ENCODE measurements around the gene USHBP1. TPM values are rescaled to one million over a fixed set of nuclear protein-coding genes. Genes with fewer than 3 reads are reported as not detected.
A peak's percentile ranks its signal among the peaks of the same experiment; 100 is the strongest.

The USHBP1 gene
- total RNA-seq, 1 donor from 2014 or later: not detected

- Mint-ChIP-seq H3K36me3 (peaks cover 11% of the 10 kb centered on the region), H3K9me3 (no peaks in the 10 kb centered on the region), H3K4me3 (no peak overlapping the region), H3K4me1 (peaks cover 4% of the 10 kb centered on the region), H3K27ac (no peak overlapping the region), H3K27me3 (ENCODE audit: low read depth) (no peaks in the 10 kb centered on the region)
- DNase-seq (ENCODE audit: low spot score in 2 of 2, unreplicated experiment in 2 of 2): no peak
- TF ChIP-seq, protein P1, sequence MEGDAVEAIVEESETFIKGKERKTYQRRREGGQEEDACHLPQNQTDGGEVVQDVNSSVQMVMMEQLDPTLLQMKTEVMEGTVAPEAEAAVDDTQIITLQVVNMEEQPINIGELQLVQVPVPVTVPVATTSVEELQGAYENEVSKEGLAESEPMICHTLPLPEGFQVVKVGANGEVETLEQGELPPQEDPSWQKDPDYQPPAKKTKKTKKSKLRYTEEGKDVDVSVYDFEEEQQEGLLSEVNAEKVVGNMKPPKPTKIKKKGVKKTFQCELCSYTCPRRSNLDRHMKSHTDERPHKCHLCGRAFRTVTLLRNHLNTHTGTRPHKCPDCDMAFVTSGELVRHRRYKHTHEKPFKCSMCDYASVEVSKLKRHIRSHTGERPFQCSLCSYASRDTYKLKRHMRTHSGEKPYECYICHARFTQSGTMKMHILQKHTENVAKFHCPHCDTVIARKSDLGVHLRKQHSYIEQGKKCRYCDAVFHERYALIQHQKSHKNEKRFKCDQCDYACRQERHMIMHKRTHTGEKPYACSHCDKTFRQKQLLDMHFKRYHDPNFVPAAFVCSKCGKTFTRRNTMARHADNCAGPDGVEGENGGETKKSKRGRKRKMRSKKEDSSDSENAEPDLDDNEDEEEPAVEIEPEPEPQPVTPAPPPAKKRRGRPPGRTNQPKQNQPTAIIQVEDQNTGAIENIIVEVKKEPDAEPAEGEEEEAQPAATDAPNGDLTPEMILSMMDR (IDR thresholded peaks at IDR 0.05; ENCODE audit: unreplicated experiment): no peak
Observed at GRCh38 chr19:17227798-17228367, 36.7 kb downstream of the USHBP1 start.

DNA sequence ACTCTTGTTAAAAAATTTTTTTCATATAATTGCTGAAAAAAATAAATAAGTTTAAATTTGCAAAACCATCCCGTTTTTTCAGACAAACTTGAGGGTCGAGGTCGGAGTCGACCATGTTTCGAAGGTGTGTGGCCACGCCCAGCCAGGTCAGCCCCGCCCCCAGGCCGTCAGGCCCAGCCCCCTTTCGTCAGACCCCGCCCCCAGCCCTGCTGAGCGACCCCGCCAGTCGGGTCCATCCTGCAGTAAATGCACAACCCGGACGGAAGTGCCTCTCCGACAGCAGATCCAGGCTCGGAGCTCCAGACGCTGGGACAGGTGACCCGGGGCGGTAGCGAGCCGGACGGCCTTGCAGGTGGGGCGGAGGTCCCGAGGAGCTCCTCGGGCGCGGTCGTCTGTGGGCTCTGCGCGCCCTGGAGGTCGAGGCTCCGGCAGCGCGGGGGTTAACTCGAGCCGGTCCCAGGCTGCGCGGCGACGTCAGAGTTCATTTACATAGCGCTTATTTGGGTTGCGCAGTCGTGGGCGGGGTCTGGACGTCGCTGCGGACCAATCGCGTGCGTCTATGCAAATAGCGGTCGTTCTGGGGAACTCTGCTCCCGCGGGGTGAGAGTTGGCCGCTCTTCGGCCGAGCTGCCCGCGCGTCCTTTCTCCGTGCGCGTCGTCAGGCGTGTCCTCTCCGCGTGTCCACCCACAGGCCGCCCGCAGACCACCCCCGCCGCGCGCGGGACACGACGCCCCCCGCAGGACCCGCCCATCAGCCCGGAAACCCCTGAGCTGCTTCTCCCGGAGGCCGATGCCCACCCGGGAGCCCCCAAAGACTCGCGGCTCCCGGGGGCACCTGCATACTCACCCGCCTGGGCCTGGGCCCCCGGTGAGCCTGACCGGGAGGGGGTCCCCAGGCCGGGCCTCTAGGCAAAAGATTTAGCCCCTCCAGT lies 38.3 kb downstream of the USHBP1 start, which contains the start of gene OCEL1:
Gene OCEL1, plus strand, starts transcription at position 225 of the 932 bp plus-strand sequence. Its CDS starts 22 bp downstream, at position 247.
- Mint-ChIP-seq H3K36me3 (peaks cover 4% of the 10 kb centered on the region), H3K27ac (peak within 1 kb of the TSS; percentile 98), H3K4me1 (peaks cover 4% of the 10 kb centered on the region), H3K27me3 (ENCODE audit: low read depth) (no peaks in the 10 kb centered on the region), H3K9me3 (no peaks in the 10 kb centered on the region), H3K4me3 (peak within 1 kb of the TSS; percentile 84)
- DNase-seq (ENCODE audit: low spot score in 2 of 2, unreplicated experiment in 2 of 2): peak; percentile 91 to 96
- TF ChIP-seq, protein P1 (IDR thresholded peaks at IDR 0.05; ENCODE audit: unreplicated experiment): no peak

DNA sequence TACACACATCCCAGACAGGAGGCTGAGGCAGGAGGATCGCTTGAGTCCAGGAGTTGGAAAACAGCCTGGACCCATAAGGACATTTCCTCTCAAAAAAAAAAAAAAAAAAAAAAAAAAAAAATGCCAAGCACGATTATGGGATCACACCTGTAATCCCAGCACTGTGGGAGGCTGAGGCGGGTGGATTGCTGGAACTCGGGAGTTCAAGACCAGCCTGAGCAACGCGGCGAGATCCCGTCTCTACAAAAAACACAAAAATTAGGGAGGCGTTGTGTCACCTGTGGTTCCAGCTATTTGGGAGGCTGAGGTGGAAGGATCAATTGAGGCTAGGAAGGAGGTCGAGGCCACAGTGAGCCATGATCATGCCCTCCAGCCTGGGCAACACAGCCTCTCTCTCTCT lies 39.5 kb downstream of the USHBP1 start:
- Mint-ChIP-seq H3K9me3 (no peaks in the 10 kb centered on the region), H3K4me3 (peak overlapping the region; percentile 48), H3K4me1 (peaks cover 4% of the 10 kb centered on the region), H3K36me3 (peaks cover 4% of the 10 kb centered on the region), H3K27me3 (ENCODE audit: low read depth) (no peaks in the 10 kb centered on the region), H3K27ac (no peak overlapping the region)
- TF ChIP-seq, protein P1 (IDR thresholded peaks at IDR 0.05; ENCODE audit: unreplicated experiment): no peak
- no peak for DNase-seq (ENCODE audit: low spot score in 2 of 2, unreplicated experiment in 2 of 2)

GRCh38 chr19:17220207-17220758 lies 44.3 kb downstream of the USHBP1 start:
- Mint-ChIP-seq H3K27me3 (ENCODE audit: low read depth) (no peaks in the 10 kb centered on the region), H3K27ac (no peak overlapping the region), H3K36me3 (peaks cover 18% of the 10 kb centered on the region), H3K4me1 (peaks cover 5% of the 10 kb centered on the region), H3K9me3 (no peaks in the 10 kb centered on the region), H3K4me3 (no peak overlapping the region)
- DNase-seq (ENCODE audit: low spot score in 2 of 2, unreplicated experiment in 2 of 2): no peak
- TF ChIP-seq, protein P1 (IDR thresholded peaks at IDR 0.05; ENCODE audit: unreplicated experiment): no peak

- Mint-ChIP-seq H3K27ac (no peak overlapping the region), H3K4me1 (peaks cover 10% of the 10 kb centered on the region), H3K4me3 (no peak overlapping the region), H3K27me3 (ENCODE audit: low read depth) (no peaks in the 10 kb centered on the region), H3K36me3 (peaks cover 18% of the 10 kb centered on the region), H3K9me3 (no peaks in the 10 kb centered on the region)
- TF ChIP-seq, protein P1 (IDR thresholded peaks at IDR 0.05; ENCODE audit: unreplicated experiment): no peak
- no peak for DNase-seq (ENCODE audit: low spot score in 2 of 2, unreplicated experiment in 2 of 2)
Observed at GRCh38 chr19:17219286-17219685, 45.3 kb downstream of the USHBP1 start.

All from mesothelial cell of epicardium (in vitro differentiated cells).